ENCODE measurements around the gene GUCD1.

GUCD1 gene

GRCh38 chr22:24583221-24584165, 28.6 kb upstream of the GUCD1 start:
- CTCF ChIA-PET: no interaction called here
- no peak for DNase-seq (ENCODE audit: extremely low spot score)
- POLR2A ChIA-PET: no interaction called here
- TF ChIP-seq CTCF (IDR thresholded peaks at IDR 0.05; ENCODE audit: control extremely low read depth, extremely low read depth, low read depth, missing control alignments): no peak

GRCh38 chr22:24582056-24582814, 27.3 kb upstream of the GUCD1 start:
- CTCF ChIA-PET: interaction anchor here (1.3 kb wide), 1 partner anchor 9 kb away, joined by 3 read pairs; no protein-coding TSS in a partner anchor
- no peak for DNase-seq (ENCODE audit: extremely low spot score)
- TF ChIP-seq CTCF (IDR thresholded peaks at IDR 0.05; ENCODE audit: control extremely low read depth, extremely low read depth, low read depth, missing control alignments): no peak
- POLR2A ChIA-PET: interaction anchor here (0.7 kb wide), 1 partner anchor 11 kb away, joined by 3 read pairs; the partner anchor contains the start of gene LRRC75B

- no peak for TF ChIP-seq CTCF (IDR thresholded peaks at IDR 0.05; ENCODE audit: control extremely low read depth, extremely low read depth, low read depth, missing control alignments)
- POLR2A ChIA-PET: no interaction called here
- DNase-seq (ENCODE audit: extremely low spot score): no peak
- CTCF ChIA-PET: interaction anchor here (0.8 to 1.5 kb wide), 3 partner anchors 13 to 21 kb away, joined by 3 to 4 read pairs (median 3); no protein-coding TSS in a partner anchor
These were observed 25.3 kb upstream of the GUCD1 start for GRCh38 chr22:24580276-24580675.

GRCh38 chr22:24579258-24579601, 24.3 kb upstream of the GUCD1 start:
- no peak for TF ChIP-seq CTCF (IDR thresholded peaks at IDR 0.05; ENCODE audit: control extremely low read depth, extremely low read depth, low read depth, missing control alignments)
- DNase-seq (ENCODE audit: extremely low spot score): no peak

GRCh38 chr22:24578355-24579257, 23.7 kb upstream of the GUCD1 start:
- no peak for DNase-seq (ENCODE audit: extremely low spot score)
- POLR2A ChIA-PET: no interaction called here
- CTCF ChIA-PET: no interaction called here
- TF ChIP-seq CTCF (IDR thresholded peaks at IDR 0.05; ENCODE audit: control extremely low read depth, extremely low read depth, low read depth, missing control alignments): no peak

More at GRCh38 chr22:24579258-24579601, 24.3 kb upstream of the GUCD1 start:
- ChIA-PET POLR2A (no interaction called here), CTCF (interaction anchor here (1.1 kb wide), 1 partner anchor 12 kb away, joined by 4 read pairs; no protein-coding TSS in a partner anchor)

All from GM10248 (cell line).